Neural cell (in vitro differentiated cells): ENCODE measurements around the gene BAX. TPM values are rescaled to one million over a fixed set of nuclear protein-coding genes. Genes with fewer than 3 reads are reported as not detected.

ENCODE experiments used
- H2AFZ ChIP-seq: fragments of 200-600, 300-800 bp; sonication (generic), shearing (Covaris generic); 2 replicates; pipeline ENCODE4 v1.6.0; 2014; ENCODE audit warnings: low read depth, mild to moderate bottlenecking, antibody characterized with exemption, low read length, moderate library complexity
- H3F3A ChIP-seq: fragments of 200-600 bp; shearing (Covaris generic); 2 replicates; pipeline ENCODE4 v1.6.1; 2016; ENCODE audit warnings: mild to moderate bottlenecking, moderate library complexity, mixed read lengths, antibody characterized with exemption, low read length; ENCODE audit not compliant: insufficient read depth, poor library complexity, severe bottlenecking
- H3K27ac ChIP-seq: fragments of 200-600, 300-800 bp; sonication (generic), shearing (Covaris generic); 2 replicates; pipeline ENCODE4 v1.5.1; 2014; ENCODE audit warnings: mild to moderate bottlenecking, low read length, moderate library complexity
- H3K27me3 ChIP-seq: fragments of 300-800, 200-600 bp; sonication (generic), shearing (Covaris generic); 2 replicates; pipeline ENCODE4 v1.6.0; 2014; ENCODE audit warnings: mild to moderate bottlenecking, low read depth, low read length, moderate library complexity; ENCODE audit not compliant: insufficient read depth
- H3K36me3 ChIP-seq: fragments of 300-800, 200-600 bp; sonication (generic), shearing (Covaris generic); 2 replicates; pipeline ENCODE4 v1.5.1; 2014; ENCODE audit warnings: mild to moderate bottlenecking, antibody characterized with exemption, low read length, moderate library complexity; ENCODE audit not compliant: insufficient read depth
- H3K4me2 ChIP-seq: fragments of 300-800, 200-600 bp; sonication (generic), shearing (Covaris generic); 2 replicates; pipeline ENCODE4 v1.6.0; 2014; ENCODE audit warnings: mild to moderate bottlenecking, low read length
- H3K4me3 ChIP-seq: fragments of 300-800, 200-600 bp; sonication (generic), shearing (Covaris generic); 2 replicates; pipeline ENCODE4 v1.5.1; 2014; ENCODE audit warnings: mild to moderate bottlenecking, low read length, moderate library complexity
- H3K79me2 ChIP-seq: fragments of 200-600 bp; shearing (Covaris generic); replicated peaks from 2 replicates; pipeline ENCODE4 v1.6.0; 2014; ENCODE audit warnings: mild to moderate bottlenecking, low read length, moderate library complexity; ENCODE audit not compliant: insufficient read depth
- H3K9ac ChIP-seq: fragments of 300-800, 200-600 bp; sonication (generic), shearing (Covaris generic); 2 replicates; pipeline ENCODE4 v1.6.1; 2016; ENCODE audit warnings: mild to moderate bottlenecking, low read length, mixed read lengths
- H3K9me2 ChIP-seq: fragments of 200-600 bp; shearing (Covaris generic); 2 replicates; pipeline ENCODE4 v1.6.1; 2016; ENCODE audit warnings: mild to moderate bottlenecking, low read length, mixed read lengths; ENCODE audit not compliant: insufficient read depth
- H3K9me3 ChIP-seq: fragments of 200-600, 300-800 bp; sonication (generic), shearing (Covaris generic); 2 replicates; pipeline ENCODE4 v1.6.1; 2016; ENCODE audit warnings: mild to moderate bottlenecking, mixed run types, low read length, moderate library complexity, mixed read lengths
- H4K20me1 ChIP-seq: fragments of 200-600 bp; shearing (Covaris generic); 2 replicates; pipeline ENCODE4 v1.6.1; 2016; ENCODE audit warnings: mild to moderate bottlenecking, mixed run types; ENCODE audit not compliant: insufficient read depth
- CTCF ChIP-seq: fragments of 450-650 bp; IDR thresholded peaks from 2 replicates; pipeline ENCODE4 v1.5.1; 2014; ENCODE audit warnings: antibody characterized with exemption, mild to moderate bottlenecking, moderate library complexity; ENCODE audit not compliant: poor library complexity, severe bottlenecking
- EP300 ChIP-seq: fragments of 450-650 bp; conservative IDR thresholded peaks from 2 replicates; pipeline ENCODE4 v1.6.1; 2014; ENCODE audit warnings: antibody characterized with exemption, mild to moderate bottlenecking, moderate library complexity; ENCODE audit not compliant: poor library complexity, severe bottlenecking
- EZH2 ChIP-seq: fragments of 200-600, 300-800 bp; shearing (Covaris generic), sonication (generic); IDR thresholded peaks from 2 replicates; pipeline ENCODE4 v1.6.1; 2014; ENCODE audit warnings: antibody characterized with exemption, low read length, borderline replicate concordance, mild to moderate bottlenecking; ENCODE audit not compliant: insufficient read depth, poor library complexity, severe bottlenecking
- MXI1 ChIP-seq: fragments of 450-650 bp; conservative IDR thresholded peaks from 2 replicates; pipeline ENCODE4 v1.6.1; 2014; ENCODE audit warnings: antibody characterized with exemption, mild to moderate bottlenecking; ENCODE audit not compliant: poor library complexity, severe bottlenecking
- POLR2AphosphoS5 ChIP-seq: IDR thresholded peaks from 2 replicates; pipeline ENCODE4 v1.6.1; 2012
- RAD21 ChIP-seq: fragments of 450-650 bp; conservative IDR thresholded peaks from 2 replicates; pipeline ENCODE4 v1.6.1; 2014; ENCODE audit warnings: antibody characterized with exemption, mild to moderate bottlenecking, moderate library complexity
- REST ChIP-seq: IDR thresholded peaks from 2 replicates; pipeline ENCODE4 v1.6.1; 2012; ENCODE audit warnings: borderline replicate concordance
- SMC3 ChIP-seq: fragments of 450-650 bp; conservative IDR thresholded peaks from 2 replicates; pipeline ENCODE4 v1.6.1; 2014; ENCODE audit warnings: antibody characterized with exemption, mild to moderate bottlenecking, moderate library complexity; ENCODE audit not compliant: poor library complexity
- TAF1 ChIP-seq: IDR thresholded peaks from 2 replicates; pipeline ENCODE4 v1.6.1; 2012; ENCODE audit warnings: low read depth
- polyA plus RNA-seq: library from polyadenylated mRNA; depleted of rRNA; stranded (reverse); fragments of >200 nt; gene quantifications from 2 replicates; pipeline ENCODE4 v1.2.3, GENCODE V29; 2014

Gene BAX
- polyA plus RNA-seq, 1 donor from 2014 or later: 71.9 TPM

DNA sequence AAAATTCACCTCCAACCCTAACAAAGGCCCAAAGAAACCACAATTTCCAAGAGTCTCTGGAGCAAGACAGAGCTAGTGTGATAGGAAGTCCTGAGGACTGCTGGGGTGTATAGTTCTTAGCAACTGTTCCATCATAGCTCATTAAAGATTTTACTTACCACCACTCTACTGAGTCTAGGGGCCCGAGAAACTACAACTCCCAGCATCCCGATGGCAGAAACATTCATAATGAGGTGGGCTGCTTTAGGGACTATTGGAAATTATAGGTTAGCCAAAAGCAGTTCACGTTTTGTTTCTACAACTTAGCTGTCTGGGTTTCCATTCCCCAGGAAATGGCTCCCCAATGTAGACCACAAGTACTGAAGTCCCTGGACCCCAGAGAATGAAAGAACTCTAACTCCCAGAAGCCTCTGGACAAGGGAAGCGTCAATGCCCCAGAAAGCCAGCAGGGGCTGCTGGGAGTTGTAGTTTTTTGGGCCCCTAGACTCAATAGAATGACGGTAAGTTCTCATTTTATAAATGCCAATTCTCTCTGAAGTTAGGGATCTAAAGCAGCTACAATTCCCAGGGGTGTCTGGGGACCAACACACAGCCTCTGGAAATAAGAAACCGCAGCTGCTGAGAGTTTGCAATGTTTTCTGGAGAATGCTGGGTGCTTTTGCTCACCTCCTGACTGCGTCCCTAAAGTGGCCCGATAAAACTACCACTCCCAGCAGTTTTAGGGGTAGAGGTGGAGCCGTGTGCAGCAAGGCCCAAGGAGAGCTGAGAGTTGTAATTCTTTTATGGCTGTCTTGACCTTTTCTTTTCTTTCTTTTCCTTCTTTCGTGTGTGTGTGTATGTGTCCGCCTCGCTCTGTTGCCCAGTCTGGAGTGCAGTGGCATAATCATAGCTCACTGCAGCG is 21.5 kb downstream of the BAX start:
- Histone ChIP-seq H2AFZ (no peak overlapping the region), H3K9me3 (no peaks in the 10 kb centered on the region), H3K9me2 (no peaks in the 10 kb centered on the region), H3K9ac (no peak overlapping the region), H3K36me3 (peaks cover 3% of the 10 kb centered on the region), H4K20me1 (no peaks in the 10 kb centered on the region), H3K4me2 (no peak overlapping the region), H3F3A (no peaks in the 10 kb centered on the region), H3K4me3 (no peak overlapping the region), H3K79me2 (no peaks in the 10 kb centered on the region), H3K27ac (no peak overlapping the region), H3K27me3 (no peaks in the 10 kb centered on the region)
- TF ChIP-seq SMC3 (no peak), MXI1 (no peak), CTCF (no peak)

DNA sequence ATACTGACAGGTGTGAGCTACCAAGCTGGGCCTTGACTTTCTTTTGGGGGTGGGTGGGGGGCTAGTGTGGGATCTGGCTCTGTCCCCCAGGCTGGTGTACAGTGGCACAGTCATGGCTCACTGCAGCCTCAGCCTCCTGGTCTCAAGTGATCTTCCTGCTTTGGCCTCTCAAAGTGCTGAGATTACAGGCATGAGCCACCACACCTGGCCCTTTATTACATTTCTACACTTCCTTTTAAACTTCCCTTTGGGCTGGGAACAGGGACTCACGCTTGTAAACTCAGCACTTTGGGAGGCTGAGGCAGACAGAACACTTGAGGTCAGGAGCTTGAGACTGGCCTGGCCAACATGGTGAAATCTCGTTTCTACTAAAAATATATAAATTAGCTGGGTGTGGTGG is 22.4 kb downstream of the BAX start:
- Histone ChIP-seq H3K36me3 (no peaks in the 10 kb centered on the region), H3K9me2 (no peaks in the 10 kb centered on the region), H3K9me3 (no peaks in the 10 kb centered on the region), H3K9ac (no peak overlapping the region), H3K27me3 (no peaks in the 10 kb centered on the region), H3K4me3 (no peak overlapping the region), H2AFZ (no peak overlapping the region), H3F3A (no peaks in the 10 kb centered on the region), H3K4me2 (no peak overlapping the region), H4K20me1 (no peaks in the 10 kb centered on the region), H3K79me2 (no peaks in the 10 kb centered on the region), H3K27ac (no peak overlapping the region)
- TF ChIP-seq EZH2 (no peak), CTCF (no peak), RAD21 (no peak), TAF1 (no peak), MXI1 (no peak), SMC3 (no peak), POLR2AphosphoS5 (no peak)

DNA sequence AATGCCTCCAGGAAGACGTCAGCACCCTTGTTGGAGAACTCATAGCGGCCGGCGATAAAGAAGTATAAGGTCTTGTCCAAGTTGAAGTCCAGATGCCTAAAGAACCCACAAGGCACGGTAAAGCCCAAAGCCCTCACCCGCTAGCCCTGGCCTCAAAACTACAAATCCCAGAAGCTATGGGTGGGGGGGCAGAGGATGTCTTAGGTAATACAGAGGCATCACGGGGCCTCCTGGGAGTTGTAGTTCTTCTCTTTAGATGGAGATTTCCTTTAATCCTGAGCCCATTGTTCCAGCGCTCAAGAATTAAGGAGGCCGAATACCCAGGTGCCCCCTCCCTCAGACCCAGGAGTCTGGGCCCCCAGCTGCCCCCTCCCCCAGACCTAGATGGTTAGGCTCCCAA is 27.6 kb downstream of the BAX start:
- Histone ChIP-seq H3K9me2 (no peaks in the 10 kb centered on the region), H3K9ac (no peak overlapping the region), H3K27ac (no peak overlapping the region), H3K4me3 (no peak overlapping the region), H4K20me1 (no peaks in the 10 kb centered on the region), H3F3A (no peaks in the 10 kb centered on the region), H2AFZ (no peak overlapping the region), H3K9me3 (no peaks in the 10 kb centered on the region), H3K27me3 (no peaks in the 10 kb centered on the region), H3K36me3 (no peaks in the 10 kb centered on the region), H3K79me2 (no peaks in the 10 kb centered on the region), H3K4me2 (no peak overlapping the region)
- TF ChIP-seq REST: no peak
- no peak for TF ChIP-seq EP300
- TF ChIP-seq MXI1: no peak
- TF ChIP-seq RAD21: no peak
- no peak for TF ChIP-seq SMC3
- no peak for TF ChIP-seq TAF1
- TF ChIP-seq CTCF: no peak
- no peak for TF ChIP-seq POLR2AphosphoS5
